ENCODE data around the gene GNG7. TPM values are rescaled to one million over a fixed set of nuclear protein-coding genes. Genes with fewer than 3 reads are reported as not detected.
A peak's percentile ranks its signal among the peaks of the same experiment; 100 is the strongest.

Gene GNG7
- total RNA-seq, result 9.9 and 11.3 TPM in 2 replicates
- long read RNA-seq, partial matches to known transcripts, result 0 of 1 reads
- long read RNA-seq, other reads (novel, unspliced or antisense), result 1 of 1 reads

DNA sequence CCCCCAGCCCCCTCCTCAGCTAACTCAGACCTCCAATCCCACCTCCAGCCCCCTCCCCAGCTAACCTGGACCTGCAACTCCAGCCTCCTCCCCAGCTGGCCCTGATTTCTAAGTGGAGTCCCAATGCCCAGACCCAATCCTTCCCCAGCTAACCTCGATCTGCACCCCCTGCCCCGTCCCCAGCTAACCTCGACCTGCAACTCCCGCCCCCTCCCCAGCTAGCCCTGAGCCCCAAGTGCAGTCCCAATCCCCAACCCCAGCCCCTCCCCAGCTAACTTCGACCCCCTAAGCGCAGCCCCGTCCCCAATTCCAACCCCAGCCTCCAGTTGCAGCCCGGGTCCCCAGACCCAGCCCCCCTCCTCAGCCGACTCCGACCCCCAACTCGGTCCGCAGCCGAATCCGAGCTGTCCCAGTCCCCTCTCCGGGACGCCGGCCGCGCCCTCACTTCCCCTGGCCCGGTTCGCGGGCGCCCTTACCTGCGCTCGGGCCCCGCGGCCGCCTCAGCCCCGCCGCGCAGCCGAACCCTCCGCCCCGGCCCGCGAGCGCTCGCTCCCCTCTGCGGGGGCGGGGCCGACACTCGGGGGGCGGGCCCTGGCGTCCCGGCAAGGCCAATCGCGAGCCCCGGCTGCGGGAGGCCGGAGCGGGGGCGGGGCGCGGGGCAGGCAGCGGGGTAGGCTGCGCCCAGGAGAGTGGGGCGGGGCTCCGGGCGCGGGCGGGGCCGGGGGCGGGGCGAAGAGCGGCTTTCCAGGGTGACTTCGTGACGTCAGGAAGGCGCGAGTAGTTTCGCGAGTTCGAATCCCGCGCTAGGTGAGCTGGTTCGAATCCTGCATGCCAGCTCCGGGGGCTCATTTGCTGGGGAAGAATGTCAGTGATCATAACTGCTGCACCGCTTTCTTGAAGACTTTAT is at the start of gene GNG7:
TSS of gene GNG7 (minus strand) at position 525 of the 907 bp plus-strand sequence. CDS start 182,006 bp downstream, outside the sequence.
- peak within 1 kb of the TSS; percentile 80 for H3K4me3 Mint-ChIP-seq (ENCODE audit: low read depth)
- H3K4me1 Mint-ChIP-seq (ENCODE audit: low read depth), result peaks cover 2% of the 10 kb centered on the region
- no peaks in the 10 kb centered on the region for H3K36me3 Mint-ChIP-seq (ENCODE audit: insufficient read depth)
- no peaks in the 10 kb centered on the region for H3K9me3 Mint-ChIP-seq (ENCODE audit: low read depth)
- peak within 1 kb of the TSS; percentile 59 for H3K27ac Mint-ChIP-seq
- peaks cover 20% of the 10 kb centered on the region for H3K27me3 Mint-ChIP-seq
- TF ChIP-seq CTCF (IDR thresholded peaks at IDR 0.05; ENCODE audit: unreplicated experiment), result no peak
- DNase-seq (ENCODE audit: low spot score, unreplicated experiment), result peak; percentile 95

DNA sequence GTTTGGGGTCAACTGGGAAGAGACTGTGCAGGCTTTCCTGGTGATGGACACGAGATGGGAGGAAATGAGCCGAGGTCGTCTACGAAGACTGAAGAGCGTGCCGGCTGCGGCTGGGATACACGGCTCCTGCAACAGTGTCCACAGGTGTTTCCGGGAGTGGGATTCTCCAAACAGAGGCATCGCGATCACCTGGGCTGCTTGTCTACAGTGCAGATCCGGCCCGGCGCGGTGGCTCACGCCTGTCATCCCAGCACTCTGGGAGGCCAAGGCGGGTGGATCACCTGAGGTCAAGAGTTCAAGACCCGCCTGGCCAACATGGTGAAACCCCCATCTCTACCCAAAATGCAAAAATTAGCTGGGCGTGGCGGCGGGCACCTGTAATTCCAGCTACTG is 48.9 kb upstream of the GNG7 start:
- peaks cover 2% of the 10 kb centered on the region for H3K36me3 Mint-ChIP-seq (ENCODE audit: insufficient read depth)
- H3K4me1 Mint-ChIP-seq (ENCODE audit: low read depth), result no peaks in the 10 kb centered on the region
- TF ChIP-seq CTCF (IDR thresholded peaks at IDR 0.05; ENCODE audit: unreplicated experiment), result no peak
- no peak overlapping the region for H3K4me3 Mint-ChIP-seq (ENCODE audit: low read depth)
- H3K9me3 Mint-ChIP-seq (ENCODE audit: low read depth), result no peaks in the 10 kb centered on the region
- peak overlapping the region; percentile 49 for H3K27ac Mint-ChIP-seq
- no peak for DNase-seq (ENCODE audit: low spot score, unreplicated experiment)
- H3K27me3 Mint-ChIP-seq, result peaks cover 3% of the 10 kb centered on the region

- H3K4me1 Mint-ChIP-seq (ENCODE audit: low read depth), result no peaks in the 10 kb centered on the region
- no peak for TF ChIP-seq CTCF (IDR thresholded peaks at IDR 0.05; ENCODE audit: unreplicated experiment)
- DNase-seq (ENCODE audit: low spot score, unreplicated experiment), result no peak
- no peaks in the 10 kb centered on the region for H3K9me3 Mint-ChIP-seq (ENCODE audit: low read depth)
- peaks cover 2% of the 10 kb centered on the region for H3K36me3 Mint-ChIP-seq (ENCODE audit: insufficient read depth)
- H3K27me3 Mint-ChIP-seq, result peaks cover 3% of the 10 kb centered on the region
- peak overlapping the region; percentile 49 for H3K27ac Mint-ChIP-seq
- H3K4me3 Mint-ChIP-seq (ENCODE audit: low read depth), result no peak overlapping the region
Observed at GRCh38 chr19:2750808-2751437, 48.4 kb upstream of the GNG7 start.

- no peaks in the 10 kb centered on the region for H3K36me3 Mint-ChIP-seq (ENCODE audit: insufficient read depth)
- TF ChIP-seq CTCF (IDR thresholded peaks at IDR 0.05; ENCODE audit: unreplicated experiment), result no peak
- H3K4me3 Mint-ChIP-seq (ENCODE audit: low read depth), result no peak overlapping the region
- DNase-seq (ENCODE audit: low spot score, unreplicated experiment), result no peak
- H3K9me3 Mint-ChIP-seq (ENCODE audit: low read depth), result no peaks in the 10 kb centered on the region
- no peak overlapping the region for H3K27ac Mint-ChIP-seq
- peaks cover 20% of the 10 kb centered on the region for H3K27me3 Mint-ChIP-seq
- no peaks in the 10 kb centered on the region for H3K4me1 Mint-ChIP-seq (ENCODE audit: low read depth)
Observed at GRCh38 chr19:2747349-2747748, 44.9 kb upstream of the GNG7 start.

DNA sequence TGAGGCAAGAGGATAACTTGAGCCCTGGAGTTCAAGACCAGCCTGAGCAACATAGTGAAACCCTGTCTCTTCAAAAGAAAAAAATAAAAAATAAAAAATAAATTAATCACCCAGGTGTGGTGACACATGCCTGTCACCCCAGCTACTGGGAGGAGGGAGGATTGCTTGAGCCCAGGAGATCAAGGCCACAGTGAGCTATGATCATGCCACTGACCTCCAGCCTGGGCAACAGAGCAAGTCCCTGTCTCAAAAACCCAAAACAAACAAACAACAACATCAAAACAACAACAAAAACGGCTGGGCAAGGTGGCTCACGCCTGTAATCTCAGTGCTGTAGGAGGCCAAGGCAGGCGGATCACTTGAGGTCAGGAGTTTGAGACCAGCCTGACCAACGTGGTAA is 41.6 kb upstream of the GNG7 start:
- TF ChIP-seq CTCF (IDR thresholded peaks at IDR 0.05; ENCODE audit: unreplicated experiment), result no peak
- Mint-ChIP-seq H3K27me3 (peaks cover 28% of the 10 kb centered on the region), H3K4me3 (ENCODE audit: low read depth) (no peak overlapping the region), H3K9me3 (ENCODE audit: low read depth) (no peaks in the 10 kb centered on the region), H3K4me1 (ENCODE audit: low read depth) (peaks cover 2% of the 10 kb centered on the region), H3K36me3 (ENCODE audit: insufficient read depth) (no peaks in the 10 kb centered on the region), H3K27ac (no peak overlapping the region)
- DNase-seq (ENCODE audit: low spot score, unreplicated experiment), result no peak
